Activated CD8-positive, alpha-beta memory T cell treated with anti-CD3 and anti-CD28 coated beads, Interleukin-2, amount 50 U/mL, for 24 hours (primary cell): ENCODE measurements around the gene TPR.

ENCODE experiments used
- DNase-seq: peaks from one replicate; pipeline ENCODE4 v3.0.0-alpha.2; 2020; ENCODE audit errors: extremely low read depth

TPR gene

GRCh38 chr1:186289943-186290545, 85.0 kb downstream of the TPR start:
- DNase-seq, result no peak

DNA sequence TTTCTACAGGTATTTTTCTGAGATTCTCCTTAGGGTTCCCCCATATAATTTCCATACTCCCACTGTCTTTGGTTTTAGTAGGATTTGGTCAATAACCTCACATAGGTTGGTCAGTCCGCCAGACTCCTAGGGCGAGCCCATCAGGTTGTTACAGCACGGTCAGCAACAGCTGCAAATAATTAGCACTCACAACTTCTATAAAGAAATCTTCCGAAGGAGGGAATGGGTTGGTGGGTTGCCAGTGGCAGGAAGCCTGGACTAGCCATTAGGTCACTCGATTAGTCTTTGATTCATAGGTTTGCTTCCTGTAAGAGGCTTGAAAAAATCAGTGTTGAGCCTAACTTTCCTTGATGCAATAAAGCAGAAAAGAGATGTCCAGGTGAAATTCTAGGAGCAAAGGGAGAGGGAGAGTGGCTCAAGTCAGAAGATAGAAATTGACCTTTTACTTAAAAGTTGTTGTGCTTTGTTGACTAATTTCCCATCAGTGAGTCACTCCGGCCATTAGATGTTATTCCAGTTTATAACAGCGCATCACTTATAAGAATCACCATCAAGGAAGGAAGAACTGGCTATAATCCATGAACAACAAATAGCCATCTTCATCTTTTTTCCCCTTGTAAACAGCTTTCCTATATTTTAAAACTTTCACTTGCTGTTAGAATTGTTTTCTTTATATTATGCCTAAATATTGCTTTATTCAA, 88.3 kb downstream of the TPR start:
- DNase-seq, result no peak

DNA sequence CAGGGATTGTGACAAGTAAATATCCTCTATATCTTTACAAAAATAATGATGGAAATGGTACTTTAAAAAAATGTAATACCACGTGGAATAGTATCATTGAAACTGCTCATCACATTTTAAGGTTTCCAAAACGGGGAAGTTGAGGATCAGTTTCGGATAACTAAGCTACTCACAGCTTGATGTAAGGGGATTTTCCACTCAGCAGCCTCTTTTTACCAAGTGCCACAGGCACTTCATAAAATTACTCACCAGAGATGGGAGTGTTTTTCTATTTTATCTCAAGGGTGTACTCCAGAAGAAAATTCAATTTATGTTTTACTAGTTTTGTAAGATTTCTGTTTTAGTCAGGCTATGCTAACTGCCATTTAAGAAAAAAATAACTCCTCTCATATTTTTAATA, 91.7 kb downstream of the TPR start:
- no peak for DNase-seq

GRCh38 chr1:186282466-186282865, 92.6 kb downstream of the TPR start:
- no peak for DNase-seq

GRCh38 chr1:186275822-186276221, 99.2 kb downstream of the TPR start:
- no peak for DNase-seq

DNA sequence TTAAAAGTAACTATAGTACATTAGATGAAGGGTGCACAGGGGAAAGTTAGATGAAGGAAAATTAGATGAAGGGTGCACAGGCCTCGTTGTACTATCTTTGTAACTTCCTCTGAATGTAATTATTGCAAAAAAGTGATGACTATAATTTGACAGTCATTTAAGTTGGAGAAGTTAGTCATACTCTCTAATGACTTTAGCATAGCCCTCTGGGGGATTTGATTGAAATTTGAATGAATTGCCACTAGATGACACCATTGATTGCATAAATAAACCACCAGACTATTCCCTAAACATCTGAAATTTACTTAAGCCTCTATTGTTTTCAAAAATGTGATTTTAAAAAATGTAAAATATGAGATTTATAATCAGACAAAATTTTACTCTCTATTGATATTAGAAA, 102.6 kb downstream of the TPR start:
- DNase-seq, result no peak

GRCh38 chr1:186271032-186271431, 104.0 kb downstream of the TPR start:
- DNase-seq, result no peak
